Heart left ventricle (tissue), 13 donors: ENCODE measurements around the gene TRPT1.

Experiments used
- CTCF ChIP-seq, 12 donors: fragments of 200-600 bp; sonication (generic) in 4 of 12; IDR thresholded peaks; one replicate each; pipeline versions ENCODE4 v1.5.0 to v1.8.0; 2018 to 2022; ENCODE audit warnings: antibody characterized with exemption in 12 of 12, mild to moderate bottlenecking in 5 of 12
- POLR2A ChIP-seq, 2 donors: fragments of 450-650 bp; IDR thresholded peaks; one replicate each; pipeline ENCODE4 v1.6.1; 2017; ENCODE audit warnings: antibody characterized with exemption in 2 of 2, mild to moderate bottlenecking in 2 of 2, moderate library complexity in 2 of 2
- donor health status: ischemic (EF 13 %, LVEDD 7.1; RV severe dilation, severe dysfunction).
- donor health status: DM: no; HTN: yes; CAD: no.
- donor health status: DM: no; HTN: no; CAD: no.
- donor health status: ischemic (EF 25% LVEDD 6.9; RV normal size, moderate dysfunction).
- donor health status: ischemic (EF 25% LVEDD 5.7; RV mildly dilated, moderate dysfunction).
- donor health status: ischemic (EF 35%, LVEDD 5.7; RV mildly dilated, moderate dysfunction).
- donor health status: nonischemic (EF 11% LVEDD 7.7; RV severe dilation, severe dysfunction).
- donor health status: DM: yes; HTN: yes; CAD: no.
- donor health status: PGD.
- donor health status: ischemic (EF 29% LVEDD 5.4; RV normal size, mild dysfunction).
- donor health status: nonischemic (EF 23%, LVEDD 6.1; RV moderate dilation, normal function).

- no peak for TF ChIP-seq CTCF (IDR thresholded peaks at IDR 0.05)
- no peak for TF ChIP-seq POLR2A (IDR thresholded peaks at IDR 0.05)
These were observed 22.6 kb upstream of the TRPT1 start for GRCh38 chr11:64248578-64248977.
